ENCODE measurements around the gene FBXL22. TPM values are rescaled to one million over a fixed set of nuclear protein-coding genes. Genes with fewer than 3 reads are reported as not detected.

Gene FBXL22
- total RNA-seq, 1 donor from 2014 or later = 0.43 TPM

- intact Hi-C loops (cut with DNase I) = no loop called here
- Histone ChIP-seq H3K36me3 (peaks cover 89 to 97% of the 10 kb centered on the region in 2 donors), H3K9me3 (no peaks in the 10 kb centered on the region), H3K27ac (no peak overlapping the region), H3K27me3 (no peaks in the 10 kb centered on the region), H3K4me3 (no peak overlapping the region), H3K4me1 (no peaks in the 10 kb centered on the region)
- DNase-seq (ENCODE audit: low spot score in 2 of 2) = no peak
- TF ChIP-seq CTCF (IDR thresholded peaks at IDR 0.05) = no peak
These were observed 39.4 kb downstream of the FBXL22 start for GRCh38 chr15:63636518-63637061.

- Histone ChIP-seq H3K4me3 (no peak overlapping the region), H3K27me3 (no peaks in the 10 kb centered on the region), H3K36me3 (peaks cover 79 to 93% of the 10 kb centered on the region in 2 donors), H3K4me1 (no peaks in the 10 kb centered on the region), H3K27ac (no peak overlapping the region), H3K9me3 (no peaks in the 10 kb centered on the region)
- intact Hi-C loops (cut with DNase I) = no loop called here
- DNase-seq (ENCODE audit: low spot score in 2 of 2) = no peak
- no peak for TF ChIP-seq CTCF (IDR thresholded peaks at IDR 0.05)
These were observed 41.7 kb downstream of the FBXL22 start for GRCh38 chr15:63638839-63639238.

GRCh38 chr15:63640146-63640545, 43.0 kb downstream of the FBXL22 start:
- no peak for DNase-seq (ENCODE audit: low spot score in 2 of 2)
- no peak overlapping the region for H3K4me3 ChIP-seq
- no peaks in the 10 kb centered on the region for H3K27me3 ChIP-seq
- no peak for TF ChIP-seq CTCF (IDR thresholded peaks at IDR 0.05)
- no peaks in the 10 kb centered on the region for H3K9me3 ChIP-seq
- H3K36me3 ChIP-seq = peaks cover 70 to 96% of the 10 kb centered on the region in 2 donors
- no peaks in the 10 kb centered on the region for H3K4me1 ChIP-seq
- no peak overlapping the region for H3K27ac ChIP-seq
- intact Hi-C loops (cut with DNase I) = no loop called here

Other genes with a start within 250 kb of the FBXL22 start
- 10.7 TPM for gene CA12, start 215.5 kb upstream of the FBXL22 start, total RNA-seq
- 61.9 TPM for gene USP3, start 92.8 kb upstream of the FBXL22 start, total RNA-seq
- 25.9 TPM for gene HERC1, start 236.6 kb downstream of the FBXL22 start, total RNA-seq